ENCODE data around the gene UBALD1. TPM values are rescaled to one million over a fixed set of nuclear protein-coding genes. Genes with fewer than 3 reads are reported as not detected.
A peak's percentile ranks its signal among the peaks of the same experiment; 100 is the strongest.
"Not testable (repeated sequence)": the region's sequence is repeated elsewhere in the genome, so short reads cannot be mapped to it uniquely, and the experiment has no call there.

Gene UBALD1
- total and polyA plus RNA-seq, 9 of the 15 experiments (the other 6 are each of a cell fraction or from before 2014, with no cell fraction given): 1.3 to 38.0 (median 6.2) TPM; not detected in 2

GRCh38 chr16:4650443-4651074 is 35.9 kb upstream of the UBALD1 start (continued):
- TF ChIP-seq REST (IDR thresholded peaks at IDR 0.05; ENCODE audit: borderline replicate concordance) (peak; percentile 13; the same call in 1 of the 2 replicates), KLF16 (IDR thresholded peaks at IDR 0.05) (0 out of 2 replicates have a peak, but pooled peaks have one; percentile 41), BHLHE40 (IDR thresholded peaks at IDR 0.05; ENCODE audit: low read length) (peak; percentile 100), MYNN (IDR thresholded peaks at IDR 0.05) (peak; percentile 72; the same call in 1 of the 2 replicates), MAX (CRISPR knock-in tag; IDR thresholded peaks at IDR 0.05) (peak; percentile 80), NFIC (IDR thresholded peaks at IDR 0.05) (peak; percentile 98), HCFC1 (IDR thresholded peaks at IDR 0.05; ENCODE audit: low read depth, low read length) (0 out of 2 replicates have a peak, but pooled peaks have one; percentile 32), MNT (conservative IDR thresholded peaks at IDR 0.05) (peak in 1 of 2 experiments; percentile 79), DPF2 (IDR thresholded peaks at IDR 0.05) (0 out of 2 replicates have a peak, but pooled peaks have one; percentile 20), CBFA2T2 (conservative IDR thresholded peaks at IDR 0.05) (0 out of 2 replicates have a peak, but pooled peaks have one; percentile 4), ZHX1 (conservative IDR thresholded peaks at IDR 0.05; ENCODE audit: low read length) (0 out of 2 replicates have a peak, but pooled peaks have one; percentile 25), CREM (IDR thresholded peaks at IDR 0.05; ENCODE audit: low read depth) (0 out of 2 replicates have a peak, but pooled peaks have one; percentile 15), USF2 (CRISPR knock-in tag; IDR thresholded peaks at IDR 0.05) (peak; percentile 86)
- TF ChIP-seq REST (CRISPR knock-in tag; IDR thresholded peaks at IDR 0.05; ENCODE audit: low read depth); MYNN (CRISPR knock-in tag; IDR thresholded peaks at IDR 0.05): not testable (repeated sequence)
